22Rv1 (cell line): Measurements from ENCODE around the gene FANCM.

Experiments used
- ZFX ChIP-seq: fragments of 450-650 bp; IDR thresholded peaks from 2 replicates; pipeline ENCODE4 v1.6.1; 2017; ENCODE audit warnings: antibody characterized with exemption, borderline replicate concordance
- TF ChIP-seq, protein P1 (sequence below): fragments of 450-650 bp; IDR thresholded peaks from 2 replicates; pipeline ENCODE4 v1.5.1; 2017; ENCODE audit warnings: mild to moderate bottlenecking

GRCh38 chr14:45096218-45096617, 39.5 kb upstream of the FANCM start:
- TF ChIP-seq, protein P1, sequence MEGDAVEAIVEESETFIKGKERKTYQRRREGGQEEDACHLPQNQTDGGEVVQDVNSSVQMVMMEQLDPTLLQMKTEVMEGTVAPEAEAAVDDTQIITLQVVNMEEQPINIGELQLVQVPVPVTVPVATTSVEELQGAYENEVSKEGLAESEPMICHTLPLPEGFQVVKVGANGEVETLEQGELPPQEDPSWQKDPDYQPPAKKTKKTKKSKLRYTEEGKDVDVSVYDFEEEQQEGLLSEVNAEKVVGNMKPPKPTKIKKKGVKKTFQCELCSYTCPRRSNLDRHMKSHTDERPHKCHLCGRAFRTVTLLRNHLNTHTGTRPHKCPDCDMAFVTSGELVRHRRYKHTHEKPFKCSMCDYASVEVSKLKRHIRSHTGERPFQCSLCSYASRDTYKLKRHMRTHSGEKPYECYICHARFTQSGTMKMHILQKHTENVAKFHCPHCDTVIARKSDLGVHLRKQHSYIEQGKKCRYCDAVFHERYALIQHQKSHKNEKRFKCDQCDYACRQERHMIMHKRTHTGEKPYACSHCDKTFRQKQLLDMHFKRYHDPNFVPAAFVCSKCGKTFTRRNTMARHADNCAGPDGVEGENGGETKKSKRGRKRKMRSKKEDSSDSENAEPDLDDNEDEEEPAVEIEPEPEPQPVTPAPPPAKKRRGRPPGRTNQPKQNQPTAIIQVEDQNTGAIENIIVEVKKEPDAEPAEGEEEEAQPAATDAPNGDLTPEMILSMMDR = no peak
- TF ChIP-seq ZFX = no peak
